KMS-11 (cell line): ENCODE data around the gene MEGF8.

Experiments used
- H2AFZ ChIP-seq: fragments of 200-600 bp; sonication (generic); 2 replicates; pipeline ENCODE4 v1.6.1; 2016; ENCODE audit warnings: antibody characterized with exemption, mixed run types, low read depth
- H3K27ac ChIP-seq: fragments of 200-600 bp; sonication (generic); 2 replicates; pipeline ENCODE4 v1.6.1; 2016; ENCODE audit warnings: mild to moderate bottlenecking, mixed run types
- H3K27me3 ChIP-seq: fragments of 200-600 bp; sonication (generic); 2 replicates; pipeline ENCODE4 v1.6.1; 2017; ENCODE audit warnings: mild to moderate bottlenecking, low read depth, mixed run types, moderate library complexity; ENCODE audit not compliant: insufficient read depth
- H3K36me3 ChIP-seq: fragments of 200-600 bp; sonication (generic); 2 replicates; pipeline ENCODE4 v1.6.1; 2017; ENCODE audit warnings: mild to moderate bottlenecking, mixed run types; ENCODE audit not compliant: insufficient read depth
- H3K4me1 ChIP-seq: fragments of 200-600 bp; sonication (generic); 2 replicates; pipeline ENCODE4 v1.6.1; 2016; ENCODE audit warnings: mild to moderate bottlenecking, low read depth, mixed run types; ENCODE audit not compliant: poor library complexity, severe bottlenecking
- H3K4me2 ChIP-seq: fragments of 200-600 bp; sonication (generic); 2 replicates; pipeline ENCODE4 v1.7.0; 2016; ENCODE audit warnings: mild to moderate bottlenecking, mixed run types
- H3K4me3 ChIP-seq: fragments of 200-600 bp; sonication (generic); IDR thresholded peaks from 2 replicates; pipeline ENCODE4 v1.6.1; 2017; ENCODE audit warnings: low read depth, low read length, mixed read lengths; ENCODE audit not compliant: insufficient read depth
- H3K79me2 ChIP-seq: fragments of 200-600 bp; sonication (generic); 2 replicates; pipeline ENCODE4 v1.6.1; 2016; ENCODE audit warnings: low read depth, mixed run types; ENCODE audit not compliant: insufficient read depth
- H3K9ac ChIP-seq: fragments of 200-600 bp; sonication (generic); 2 replicates; pipeline ENCODE4 v1.6.1; 2016; ENCODE audit warnings: mild to moderate bottlenecking, mixed run types
- H4K20me1 ChIP-seq: fragments of 200-600 bp; sonication (generic); 2 replicates; pipeline ENCODE4 v1.6.1; 2016; ENCODE audit warnings: mild to moderate bottlenecking, mixed run types; ENCODE audit not compliant: insufficient read depth
- TF ChIP-seq, protein P1 (sequence below): fragments of 200-600 bp; sonication (generic); conservative IDR thresholded peaks from 2 replicates; pipeline ENCODE4 v1.6.1; 2017; ENCODE audit warnings: low read depth, mild to moderate bottlenecking, antibody characterized with exemption, low read length, moderate library complexity, mixed read lengths

Gene MEGF8

DNA sequence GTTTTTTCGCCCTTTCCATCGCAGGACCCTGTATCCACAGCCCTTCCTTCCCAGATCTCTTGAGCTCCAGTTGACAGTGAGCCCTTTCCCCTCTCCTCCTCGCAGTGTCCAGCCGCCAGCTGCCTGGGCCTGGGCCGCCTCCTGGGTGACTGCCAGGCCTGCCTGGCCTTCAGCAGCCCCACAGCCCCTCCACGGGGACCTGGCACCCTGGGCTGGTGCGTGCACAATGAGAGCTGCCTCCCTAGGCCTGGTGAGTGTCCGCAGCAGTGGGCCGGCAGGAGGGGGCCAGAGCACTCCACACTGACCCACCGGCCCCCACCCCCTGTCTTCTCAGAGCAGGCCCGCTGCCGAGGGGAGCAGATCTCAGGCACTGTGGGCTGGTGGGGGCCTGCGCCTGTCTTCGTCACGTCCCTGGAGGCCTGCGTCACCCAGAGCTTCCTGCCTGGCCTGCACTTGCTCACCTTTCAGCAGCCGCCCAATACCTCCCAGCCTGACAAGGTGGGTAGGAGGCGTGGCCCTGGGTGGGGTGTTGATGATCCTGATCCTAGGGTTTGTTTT, 19.0 kb downstream of the MEGF8 start:
- TF ChIP-seq, protein P1, sequence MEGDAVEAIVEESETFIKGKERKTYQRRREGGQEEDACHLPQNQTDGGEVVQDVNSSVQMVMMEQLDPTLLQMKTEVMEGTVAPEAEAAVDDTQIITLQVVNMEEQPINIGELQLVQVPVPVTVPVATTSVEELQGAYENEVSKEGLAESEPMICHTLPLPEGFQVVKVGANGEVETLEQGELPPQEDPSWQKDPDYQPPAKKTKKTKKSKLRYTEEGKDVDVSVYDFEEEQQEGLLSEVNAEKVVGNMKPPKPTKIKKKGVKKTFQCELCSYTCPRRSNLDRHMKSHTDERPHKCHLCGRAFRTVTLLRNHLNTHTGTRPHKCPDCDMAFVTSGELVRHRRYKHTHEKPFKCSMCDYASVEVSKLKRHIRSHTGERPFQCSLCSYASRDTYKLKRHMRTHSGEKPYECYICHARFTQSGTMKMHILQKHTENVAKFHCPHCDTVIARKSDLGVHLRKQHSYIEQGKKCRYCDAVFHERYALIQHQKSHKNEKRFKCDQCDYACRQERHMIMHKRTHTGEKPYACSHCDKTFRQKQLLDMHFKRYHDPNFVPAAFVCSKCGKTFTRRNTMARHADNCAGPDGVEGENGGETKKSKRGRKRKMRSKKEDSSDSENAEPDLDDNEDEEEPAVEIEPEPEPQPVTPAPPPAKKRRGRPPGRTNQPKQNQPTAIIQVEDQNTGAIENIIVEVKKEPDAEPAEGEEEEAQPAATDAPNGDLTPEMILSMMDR: no peak
- Histone ChIP-seq H2AFZ (no peak overlapping the region), H3K9ac (no peak overlapping the region), H3K4me1 (no peaks in the 10 kb centered on the region), H3K27me3 (no peaks in the 10 kb centered on the region), H3K4me2 (no peak overlapping the region), H3K79me2 (no peaks in the 10 kb centered on the region), H4K20me1 (no peaks in the 10 kb centered on the region), H3K4me3 (no peak overlapping the region), H3K36me3 (no peaks in the 10 kb centered on the region), H3K27ac (no peak overlapping the region)

DNA sequence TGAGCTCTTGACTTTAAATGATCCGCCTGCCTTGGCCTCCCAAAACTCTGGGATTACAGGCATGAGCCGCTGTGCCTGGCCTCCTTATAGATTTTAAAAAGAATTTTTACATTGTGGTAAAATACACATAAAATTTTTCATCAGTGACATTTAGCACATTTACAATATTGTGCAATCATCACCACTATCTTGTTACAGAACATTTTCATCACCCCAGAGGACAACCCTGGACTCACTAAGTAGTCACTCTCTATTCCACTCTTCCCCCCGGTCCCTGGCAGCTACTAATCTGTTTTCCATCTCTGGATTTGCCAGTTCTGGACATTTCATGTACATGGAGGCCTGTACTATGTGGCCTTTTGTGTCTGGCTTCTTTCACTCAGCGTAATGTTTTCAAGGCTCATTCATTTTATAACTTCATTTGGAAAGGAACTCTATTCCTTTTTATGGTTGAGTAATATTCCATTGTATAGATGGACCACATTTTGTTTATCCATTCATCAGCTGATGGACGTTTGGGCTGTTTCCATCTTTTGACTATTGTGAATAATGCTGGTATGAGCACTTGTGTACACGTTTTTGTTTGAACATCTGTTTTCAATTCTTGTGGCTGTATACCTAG, 19.9 kb downstream of the MEGF8 start:
- Histone ChIP-seq H2AFZ (no peak overlapping the region), H3K36me3 (no peaks in the 10 kb centered on the region), H3K4me1 (no peaks in the 10 kb centered on the region), H3K9ac (no peak overlapping the region), H3K4me2 (no peak overlapping the region), H3K4me3 (no peak overlapping the region), H3K27me3 (no peaks in the 10 kb centered on the region), H3K79me2 (no peaks in the 10 kb centered on the region), H4K20me1 (no peaks in the 10 kb centered on the region), H3K27ac (no peak overlapping the region)
- TF ChIP-seq, protein P1: no peak

DNA sequence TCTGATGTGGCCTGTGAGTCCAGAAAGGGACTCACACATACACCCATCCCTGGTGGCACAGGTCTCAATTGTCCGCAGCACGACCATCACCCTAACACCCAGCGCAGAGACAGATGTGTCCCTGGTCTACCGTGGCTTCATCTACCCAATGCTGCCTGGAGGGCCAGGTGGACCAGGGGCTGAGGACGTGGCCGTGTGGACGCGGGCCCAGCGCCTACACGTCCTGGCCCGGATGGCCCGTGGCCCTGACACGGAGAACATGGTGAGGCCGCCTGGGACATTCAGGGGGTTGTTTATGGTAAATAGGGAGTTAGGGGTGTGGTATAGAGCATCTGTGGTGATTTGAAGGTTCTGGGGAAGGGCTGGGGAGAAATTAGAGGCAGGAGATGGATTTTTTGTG, 22.8 kb downstream of the MEGF8 start:
- H3K4me1 ChIP-seq: no peaks in the 10 kb centered on the region
- no peaks in the 10 kb centered on the region for H3K27me3 ChIP-seq
- no peaks in the 10 kb centered on the region for H3K36me3 ChIP-seq
- no peak overlapping the region for H3K4me2 ChIP-seq
- H3K79me2 ChIP-seq: no peaks in the 10 kb centered on the region
- no peak overlapping the region for H3K27ac ChIP-seq
- TF ChIP-seq, protein P1: no peak
- H3K9ac ChIP-seq: no peak overlapping the region
- no peaks in the 10 kb centered on the region for H4K20me1 ChIP-seq
- no peak overlapping the region for H2AFZ ChIP-seq
- no peak overlapping the region for H3K4me3 ChIP-seq

DNA sequence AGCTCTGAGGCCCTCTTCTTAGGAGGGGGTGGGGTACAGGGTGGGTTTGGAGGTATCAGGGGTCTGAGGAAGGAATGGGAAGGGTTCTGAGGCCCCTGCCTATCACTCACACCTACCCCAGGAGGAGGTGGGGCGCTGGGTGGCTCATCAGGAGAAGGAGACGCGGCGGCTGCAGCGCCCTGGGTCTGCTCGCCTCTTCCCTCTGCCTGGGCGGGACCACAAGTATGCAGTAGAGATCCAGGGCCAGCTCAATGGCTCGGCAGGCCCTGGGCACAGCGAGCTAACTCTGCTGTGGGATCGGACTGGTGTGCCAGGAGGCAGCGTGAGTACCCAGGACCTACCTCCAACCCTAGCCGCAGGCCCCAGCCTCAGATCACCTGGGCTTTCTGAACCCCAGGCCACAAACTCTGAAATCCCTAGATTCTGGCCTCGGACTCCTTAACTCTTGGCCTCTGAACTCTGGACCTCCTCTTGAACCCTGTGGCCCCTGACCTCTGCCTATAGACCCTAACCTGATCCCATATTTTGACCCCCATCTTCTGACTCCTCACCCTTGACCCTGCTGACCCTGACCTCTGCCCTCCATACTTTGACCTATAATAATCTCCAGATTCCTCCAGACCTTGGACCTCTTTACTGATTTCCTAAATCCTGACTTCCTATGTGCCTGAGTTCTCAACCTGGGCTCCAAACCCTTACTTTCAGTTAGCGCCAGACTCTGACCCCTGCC, 24.1 kb downstream of the MEGF8 start:
- no peaks in the 10 kb centered on the region for H4K20me1 ChIP-seq
- no peak overlapping the region for H3K4me3 ChIP-seq
- no peak overlapping the region for H3K4me2 ChIP-seq
- H3K9ac ChIP-seq: no peak overlapping the region
- no peaks in the 10 kb centered on the region for H3K36me3 ChIP-seq
- no peak overlapping the region for H2AFZ ChIP-seq
- H3K27me3 ChIP-seq: no peaks in the 10 kb centered on the region
- H3K4me1 ChIP-seq: no peaks in the 10 kb centered on the region
- no peaks in the 10 kb centered on the region for H3K79me2 ChIP-seq
- TF ChIP-seq, protein P1: no peak
- H3K27ac ChIP-seq: no peak overlapping the region
